GM19239 (cell line): ENCODE measurements around the gene ADM5.

Experiments
- DNase-seq: peaks from one replicate; pipeline ENCODE4 v3.0.0; 2011; ENCODE audit warnings: low spot score; ENCODE audit not compliant: insufficient read length
- FAIRE-seq: peaks from 2 replicates; lab custom pipeline; 2011; peaks lifted over from hg19 to GRCh38; lab: Jason Lieb, UNC

The ADM5 gene

DNA sequence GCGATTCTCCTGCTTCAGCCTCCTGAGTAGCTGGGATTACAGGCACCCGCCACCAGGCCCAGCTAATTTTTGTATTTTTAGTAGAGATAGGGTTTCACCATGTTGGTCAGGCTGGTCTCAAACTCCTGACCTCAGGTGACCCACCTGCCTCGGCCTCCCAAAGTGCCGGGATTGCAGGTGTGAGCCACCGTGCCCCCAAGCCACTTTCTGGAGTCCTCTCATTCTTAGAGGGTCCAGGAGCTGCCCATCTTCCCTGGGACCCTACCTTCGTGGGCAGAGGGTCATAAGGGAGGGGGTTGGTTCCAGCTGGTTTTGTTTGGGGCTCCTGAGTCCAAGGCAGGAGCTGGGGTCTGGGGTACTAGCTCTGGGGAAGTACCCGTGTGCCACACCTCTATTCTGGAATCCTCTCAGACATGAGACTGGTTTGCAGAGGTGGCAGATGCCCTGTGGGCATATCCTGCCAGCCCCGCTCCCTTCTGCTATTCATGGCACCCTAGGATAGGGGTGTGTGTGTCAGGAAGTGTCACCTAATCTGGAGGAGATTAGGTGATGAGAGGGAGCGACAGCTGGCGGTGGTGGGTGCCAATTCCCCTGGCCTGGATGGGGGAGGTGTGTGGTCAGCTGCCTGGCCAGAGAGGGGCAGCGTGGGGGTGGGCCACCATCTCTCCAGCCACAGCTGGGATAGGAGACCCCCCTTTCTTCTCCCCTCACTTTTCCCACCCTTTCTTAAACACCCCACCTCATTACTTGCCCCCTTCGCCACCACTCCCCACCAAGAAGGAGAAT is 10.2 kb upstream of the ADM5 start:
- FAIRE-seq (no peak), DNase-seq (no peak)

DNA sequence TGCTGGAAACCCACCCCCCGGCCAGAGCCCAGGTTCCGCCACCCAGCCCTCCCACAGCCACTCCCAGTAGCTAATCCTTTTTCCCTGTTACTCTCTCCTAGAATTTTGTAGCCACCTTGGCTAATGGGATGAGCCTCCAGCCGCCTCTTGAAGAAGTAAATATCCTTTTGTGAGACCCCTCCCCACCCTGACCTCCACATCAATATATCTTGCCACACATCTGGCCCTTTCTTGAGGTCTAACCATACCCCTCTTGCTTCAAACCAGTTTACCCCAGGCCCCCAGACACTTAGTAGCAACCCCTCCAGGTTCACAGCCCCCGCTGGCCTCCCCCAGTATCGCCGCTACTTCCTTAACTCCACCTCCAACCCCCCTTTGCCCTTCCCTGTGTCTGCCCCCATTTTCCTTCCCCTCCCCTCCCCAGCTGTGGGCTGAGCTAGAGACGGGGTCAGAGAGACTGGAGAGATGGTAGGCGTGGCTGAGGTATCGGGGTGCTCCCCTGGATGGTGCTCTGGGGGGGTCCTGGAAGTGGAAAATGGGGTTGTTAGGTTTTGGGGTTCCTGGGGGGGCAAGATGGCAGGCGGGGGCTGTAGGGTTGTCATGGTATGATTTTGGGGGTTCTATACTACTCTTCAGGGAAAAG is 9.5 kb upstream of the ADM5 start:
- DNase-seq (no peak), FAIRE-seq (no peak)

DNA sequence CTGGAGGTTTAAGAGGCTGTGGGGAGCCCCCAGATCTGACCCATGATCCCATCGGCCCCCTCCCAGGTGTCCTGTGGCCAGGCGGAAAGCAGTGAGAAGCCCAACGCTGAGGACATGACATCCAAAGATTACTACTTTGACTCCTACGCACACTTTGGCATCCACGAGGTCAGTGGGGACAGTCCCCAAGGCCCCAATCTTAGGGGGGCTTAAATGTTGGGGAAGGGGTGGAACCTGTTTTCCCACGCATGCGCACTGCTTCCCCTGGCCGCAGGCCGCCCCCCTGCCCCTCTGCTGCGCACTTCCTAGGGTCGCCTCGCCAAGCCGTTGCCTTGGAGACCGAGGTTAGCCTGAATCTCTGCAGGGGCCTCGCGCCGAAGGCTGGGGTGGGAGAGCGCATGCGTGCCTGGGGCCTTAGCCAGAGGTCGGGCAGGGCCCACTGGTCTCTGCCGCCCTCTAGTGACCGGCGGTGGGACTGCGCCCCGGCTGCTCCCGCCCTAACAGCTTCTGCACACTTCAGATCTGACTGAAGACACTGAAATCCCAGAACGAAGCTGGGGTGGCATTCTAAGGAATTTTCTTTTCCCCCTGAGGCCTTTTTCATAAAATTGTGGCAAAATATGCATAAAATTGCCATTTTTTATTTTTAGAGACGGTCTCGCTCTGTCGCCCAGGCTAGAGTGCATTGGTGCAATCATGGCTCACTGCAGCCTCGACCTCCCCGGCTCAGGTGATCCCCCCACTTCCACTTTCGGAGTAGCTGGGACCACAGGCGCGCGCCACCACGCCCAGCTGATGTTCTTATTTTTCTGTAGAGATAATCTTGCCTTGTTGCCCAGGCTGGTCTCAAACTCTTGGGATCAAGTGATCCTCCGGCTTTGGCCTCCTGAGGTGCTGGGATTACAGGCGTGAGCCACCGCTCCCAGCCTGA is 8.7 kb upstream of the ADM5 start:
- FAIRE-seq (peak; percentile 85), DNase-seq (peak; percentile 94)

DNA sequence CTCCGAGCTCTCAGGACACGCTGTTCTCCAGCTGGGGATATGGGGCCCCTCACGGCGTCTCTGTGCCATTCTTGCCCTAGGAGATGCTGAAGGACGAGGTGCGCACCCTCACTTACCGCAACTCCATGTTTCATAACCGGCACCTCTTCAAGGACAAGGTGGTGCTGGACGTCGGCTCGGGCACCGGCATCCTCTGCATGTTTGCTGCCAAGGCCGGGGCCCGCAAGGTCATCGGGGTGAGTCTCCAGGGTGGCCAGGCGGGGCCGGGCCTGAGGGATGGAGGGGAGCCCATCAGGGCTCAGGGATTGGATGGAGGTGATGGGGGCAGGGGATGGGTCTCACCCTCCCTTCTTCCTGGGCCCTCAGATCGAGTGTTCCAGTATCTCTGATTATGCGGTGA is 7.6 kb upstream of the ADM5 start:
- FAIRE-seq (no peak), DNase-seq (no peak)

DNA sequence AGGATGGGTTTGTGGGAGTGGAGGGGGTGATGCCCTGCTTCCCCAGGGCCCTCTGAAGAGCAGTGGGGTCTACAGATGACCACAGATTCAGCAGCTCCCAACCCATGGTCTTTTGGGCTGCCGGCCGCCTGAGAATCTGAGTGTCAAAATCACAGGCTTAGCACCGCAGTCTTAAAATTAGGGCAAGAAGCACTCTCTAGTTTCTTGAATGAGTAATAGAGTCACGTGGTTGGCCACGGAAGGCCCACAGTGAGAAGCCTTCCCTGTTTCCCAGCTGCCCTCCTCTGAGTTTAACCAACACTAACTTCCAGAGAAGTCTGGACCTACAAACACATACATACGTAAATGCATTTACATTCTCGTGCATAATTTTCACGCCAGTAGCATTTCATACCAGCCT is 7.1 kb upstream of the ADM5 start:
- FAIRE-seq: no peak

GRCh38 chr19:49683814-49684250 is 5.6 kb upstream of the ADM5 start:
- DNase-seq (no peak), FAIRE-seq (no peak)

More for the DNA sequence above, 7.1 kb upstream of the ADM5 start:
- no peak for DNase-seq

- FAIRE-seq: no peak
- DNase-seq: no peak
Measured at GRCh38 chr19:49684251-49684982, 5.0 kb upstream of the ADM5 start.

DNA sequence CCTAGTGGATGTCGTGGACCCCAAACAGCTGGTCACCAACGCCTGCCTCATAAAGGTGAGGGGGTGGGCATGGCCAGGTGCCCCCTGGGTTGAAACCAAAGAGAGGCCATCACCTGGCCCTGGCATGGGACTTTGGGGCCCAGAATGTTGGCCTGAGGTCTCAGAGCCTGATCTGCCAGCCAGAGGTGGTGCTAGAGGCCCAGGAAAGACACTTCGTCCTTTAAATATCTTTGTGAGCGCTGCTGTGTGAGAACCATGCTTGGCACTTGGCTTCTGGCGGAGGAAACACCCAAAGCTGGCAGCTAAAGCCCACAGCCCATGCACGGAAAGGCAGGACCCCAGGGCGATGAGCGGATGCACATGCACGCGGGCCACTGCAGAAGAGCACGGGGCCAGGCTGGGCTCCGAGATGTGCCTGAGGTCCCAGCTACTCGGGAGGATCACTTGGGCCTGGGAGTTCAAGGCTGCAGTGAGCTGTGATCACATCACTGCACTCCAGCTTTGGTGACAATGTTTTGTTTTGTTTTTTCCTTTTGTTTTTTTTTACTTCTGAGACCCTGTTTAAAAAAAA is 4.3 kb upstream of the ADM5 start:
- DNase-seq: no peak
- FAIRE-seq: no peak

- DNase-seq: no peak
Measured at GRCh38 chr19:49685845-49686332, 3.5 kb upstream of the ADM5 start.

GRCh38 chr19:49686503-49687088 is 2.8 kb upstream of the ADM5 start:
- FAIRE-seq: no peak

More at GRCh38 chr19:49685845-49686332, 3.5 kb upstream of the ADM5 start:
- FAIRE-seq: no peak

GRCh38 chr19:49687150-49687549 is 2.2 kb upstream of the ADM5 start:
- DNase-seq: no peak
- FAIRE-seq: no peak

More at GRCh38 chr19:49686503-49687088, 2.8 kb upstream of the ADM5 start:
- no peak for DNase-seq

DNA sequence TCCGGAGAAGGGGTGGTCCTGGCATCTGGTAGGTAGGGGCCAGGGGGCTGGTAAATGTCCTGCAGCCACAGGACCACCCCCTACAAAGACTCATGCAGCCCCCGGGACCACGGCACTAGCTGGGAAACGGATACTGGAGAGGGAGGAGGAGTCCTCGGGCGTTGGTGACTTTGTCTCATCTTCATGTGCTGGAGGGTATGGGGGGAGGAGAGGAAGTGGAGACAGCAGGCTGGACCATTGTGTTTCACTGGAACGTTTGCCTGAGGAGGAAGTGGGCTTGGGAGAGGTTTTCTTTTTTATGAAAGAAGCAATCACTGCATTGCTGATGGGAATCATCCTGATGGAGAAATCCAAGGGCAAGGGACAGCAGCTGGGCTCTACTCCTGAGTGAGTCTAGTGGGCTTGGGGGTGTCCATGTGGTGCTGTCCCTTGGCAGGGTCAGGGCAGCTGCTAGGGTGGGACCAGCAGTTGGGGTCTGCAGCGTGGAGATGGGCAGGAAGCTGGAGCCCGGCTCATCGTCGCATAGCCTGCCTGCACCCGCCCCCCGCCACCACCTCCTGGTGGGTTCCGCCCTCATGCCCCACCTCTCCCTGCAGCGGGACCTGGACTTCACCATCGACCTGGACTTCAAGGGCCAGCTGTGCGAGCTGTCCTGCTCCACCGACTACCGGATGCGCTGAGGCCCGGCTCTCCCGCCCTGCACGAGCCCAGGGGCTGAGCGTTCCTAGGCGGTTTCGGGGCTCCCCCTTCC is 1.7 kb upstream of the ADM5 start:
- FAIRE-seq: no peak

DNA sequence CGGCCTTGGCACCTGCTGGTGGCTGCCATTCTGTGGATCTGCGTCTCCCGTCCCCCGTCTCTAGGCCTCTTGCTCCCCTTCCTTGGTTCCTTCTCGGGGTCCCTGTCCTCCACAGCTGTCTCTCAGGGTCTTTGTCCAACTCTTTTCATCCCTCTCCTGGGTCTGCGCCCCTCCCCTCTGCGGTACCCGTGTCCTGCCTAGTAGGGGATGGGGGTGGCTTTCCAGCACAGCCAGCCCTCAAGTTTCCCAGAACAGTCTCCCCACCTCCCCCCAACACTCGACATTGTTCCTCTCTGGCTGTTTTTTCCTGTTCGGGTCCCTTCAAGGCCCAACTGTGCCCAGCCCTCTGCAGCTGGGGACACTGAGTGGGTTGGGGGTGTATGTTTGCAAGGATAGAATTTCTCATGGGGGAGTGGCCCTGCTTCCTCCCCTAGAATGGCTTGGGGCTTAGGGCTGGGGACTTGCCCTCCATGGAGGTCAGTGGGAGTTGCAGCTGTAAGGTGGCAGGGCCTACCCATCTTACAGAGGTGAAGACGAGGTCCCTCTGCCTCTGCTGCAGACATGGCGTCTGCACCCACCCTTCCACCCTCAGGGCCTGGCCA is 762 bp upstream of the ADM5 start:
- FAIRE-seq (no peak), DNase-seq (no peak)

More for the DNA sequence above, 1.7 kb upstream of the ADM5 start:
- no peak for DNase-seq

DNA sequence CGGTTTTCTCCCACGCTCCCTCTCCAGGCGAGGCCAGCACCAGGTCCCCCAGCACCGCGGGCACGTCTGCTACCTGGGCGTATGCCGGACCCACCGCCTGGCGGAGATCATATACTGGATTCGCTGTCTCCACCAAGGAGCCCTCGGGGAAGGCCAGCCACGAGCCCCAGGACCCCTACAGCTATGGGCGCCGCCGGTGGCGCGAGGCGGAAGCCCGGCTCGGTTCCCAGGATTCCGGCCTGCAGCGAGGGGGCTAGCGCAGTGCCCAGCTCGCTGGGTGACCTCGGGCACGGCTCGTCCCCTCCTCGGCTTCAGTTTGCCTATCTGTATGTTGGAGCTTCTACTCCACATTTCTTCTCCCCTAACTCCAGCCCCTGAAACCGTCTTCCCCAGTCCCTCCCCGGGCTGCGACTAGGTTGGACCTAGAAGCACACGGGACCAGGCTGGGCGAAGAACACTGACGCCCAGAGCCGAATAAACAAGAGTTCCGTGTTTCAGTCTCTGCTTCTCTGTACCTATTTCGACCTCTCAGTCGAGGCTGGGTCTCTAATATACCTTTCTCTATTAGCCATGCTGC is 773 bp downstream of the ADM5 start:
- FAIRE-seq (no peak), DNase-seq (no peak)

- DNase-seq (no peak), FAIRE-seq (peak; percentile 76)
Measured at GRCh38 chr19:49690656-49691242, 1.4 kb downstream of the ADM5 start, which contains the start of gene CPT1C. Gene CPT1C, plus strand, starts transcription at chr19:49691116. Its CDS starts 1,137 bp downstream, at chr19:49692253.

DNA sequence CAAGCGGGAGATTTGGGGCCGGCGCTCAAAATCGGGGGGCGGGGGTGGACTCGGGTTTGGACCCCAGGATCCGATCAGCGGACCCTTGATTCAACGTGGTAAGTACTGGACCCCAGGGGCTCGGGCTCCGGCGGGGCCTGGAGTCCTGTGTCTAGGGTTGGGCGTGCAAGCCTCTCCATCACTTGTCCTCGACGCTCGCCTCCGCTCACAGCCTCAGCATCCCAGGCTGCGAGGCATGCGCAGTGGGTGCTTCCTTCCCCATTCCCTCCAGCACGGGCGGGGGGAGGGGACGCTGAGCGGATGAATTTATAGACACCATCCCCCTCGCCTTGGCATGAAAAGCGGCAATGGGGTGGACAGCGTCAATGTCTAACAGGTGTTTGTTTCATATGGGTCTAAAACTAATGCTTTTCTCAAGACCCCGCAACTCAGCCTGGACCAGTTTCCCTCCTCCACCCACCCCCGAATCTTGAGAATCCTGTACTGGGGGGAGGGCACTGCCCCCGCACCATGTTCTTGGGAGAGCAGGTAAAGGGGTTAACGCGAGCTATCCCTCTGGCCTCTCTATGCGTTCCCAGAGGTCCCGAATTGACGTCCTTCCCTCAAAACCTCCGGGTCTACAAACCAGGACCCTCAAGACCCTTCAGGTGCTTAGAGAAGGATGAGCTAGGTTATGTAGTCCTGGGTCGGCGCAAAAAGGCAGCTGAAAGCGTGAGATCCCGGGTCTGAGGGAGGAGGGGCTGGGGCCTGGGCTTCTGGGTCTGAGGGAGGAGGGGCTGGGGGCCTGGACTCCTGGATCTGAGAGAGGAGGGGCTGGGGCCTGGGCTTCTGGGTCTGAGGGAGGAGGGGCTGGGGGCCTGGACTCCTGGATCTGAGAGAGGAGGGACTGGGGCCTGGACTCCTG is 2.1 kb downstream of the ADM5 start:
- FAIRE-seq (no peak), DNase-seq (no peak)
